Mammary epithelial cell (primary cell): ENCODE results near the gene JADE2.

ENCODE experiments used
- CTCF ChIP-seq, 2 donors: IDR thresholded peaks in 1 of 2; conservative IDR thresholded peaks in 1 of 2; 2 replicates each; pipeline ENCODE4 v1.5.1; 2011 to 2012; ENCODE audit warnings: inconsistent platforms in 2 of 2, low read length in 2 of 2, mild to moderate bottlenecking in 2 of 2, control low read depth in 1 of 2, low read depth in 1 of 2; ENCODE audit not compliant: insufficient read depth in 1 of 2; ENCODE audit errors: extremely low read depth in 1 of 2
- EZH2 ChIP-seq: IDR thresholded peaks from 2 replicates; pipeline ENCODE4 v1.6.1; 2012; ENCODE audit warnings: low read length, inconsistent platforms, borderline replicate concordance

- TF ChIP-seq CTCF (conservative IDR thresholded peaks at IDR 0.05 in 1 of 2, IDR thresholded peaks at IDR 0.05 in 1 of 2; ENCODE audit: extremely low read depth in 1 of 2, insufficient read depth in 1 of 2, low read depth in 1 of 2, low read length in 2 of 2) (no peak), EZH2 (no peak)
Observed at GRCh38 chr5:134559672-134560071, 34.2 kb downstream of the JADE2 start.
